ENCODE data around the gene LLGL2. TPM values are rescaled to one million over a fixed set of nuclear protein-coding genes. Genes with fewer than 3 reads are reported as not detected.

The LLGL2 gene
- total RNA-seq, 2 donors from 2014 or later, result 113 to 251 TPM

- intact Hi-C loops (cut with DNase I), result no loop called here
- ATAC-seq, result no peak
- no peak for DNase-seq
- no peak overlapping the region for H3K4me3 ChIP-seq
- TF ChIP-seq CTCF (IDR thresholded peaks at IDR 0.05) (no peak), POLR2A (IDR thresholded peaks at IDR 0.05) (no peak)
- no peaks in the 10 kb centered on the region for H3K27me3 ChIP-seq
- H3K36me3 ChIP-seq (replicated peaks in 1 of 2; ENCODE audit: insufficient read depth in 1 of 2, low read depth in 2 of 2), result peaks cover 0 to 2% of the 10 kb centered on the region in 2 donors
- WGBS, 2 donors, result 94 to 96% methylated on average over 7 to 8 of the region's 8 CpGs
- peaks cover 30% of the 10 kb centered on the region for H3K4me1 ChIP-seq
- H3K27ac ChIP-seq, result no peak overlapping the region
- no peaks in the 10 kb centered on the region for H3K9me3 ChIP-seq
Observed at GRCh38 chr17:75521290-75521689, 4.2 kb upstream of the LLGL2 start.

GRCh38 chr17:75521951-75522727 lies 3.4 kb upstream of the LLGL2 start:
- intact Hi-C loops (cut with DNase I), result no loop called here

GRCh38 chr17:75523647-75524046 lies 1.9 kb upstream of the LLGL2 start:
- DNase-seq, result no peak
- peaks cover 0 to 2% of the 10 kb centered on the region in 2 donors for H3K36me3 ChIP-seq (replicated peaks in 1 of 2; ENCODE audit: insufficient read depth in 1 of 2, low read depth in 2 of 2)
- H3K9me3 ChIP-seq, result no peaks in the 10 kb centered on the region
- peaks cover 31% of the 10 kb centered on the region for H3K4me1 ChIP-seq
- peak overlapping the region in 2 of 4 donors; percentile 95 to 96 for H3K27ac ChIP-seq
- TF ChIP-seq CTCF (IDR thresholded peaks at IDR 0.05), result no peak
- TF ChIP-seq POLR2A (IDR thresholded peaks at IDR 0.05), result no peak
- no peaks in the 10 kb centered on the region for H3K27me3 ChIP-seq
- ATAC-seq, result no peak
- intact Hi-C loops (cut with DNase I), result no loop called here
- no peak overlapping the region for H3K4me3 ChIP-seq
- WGBS, 2 donors, result 86 to 94% methylated on average over 7 of the region's 7 CpGs

More at GRCh38 chr17:75521951-75522727, 3.4 kb upstream of the LLGL2 start:
- DNase-seq (no peak), ATAC-seq (no peak)
- WGBS, 2 donors, result 92 to 94% methylated on average over 16 to 33 of the region's 33 CpGs
- Histone ChIP-seq H3K27me3 (no peaks in the 10 kb centered on the region), H3K36me3 (replicated peaks in 1 of 2; ENCODE audit: insufficient read depth in 1 of 2, low read depth in 2 of 2) (peaks cover 0 to 2% of the 10 kb centered on the region in 2 donors), H3K27ac (no peak overlapping the region), H3K4me3 (no peak overlapping the region), H3K4me1 (peaks cover 33% of the 10 kb centered on the region), H3K9me3 (no peaks in the 10 kb centered on the region)
- TF ChIP-seq CTCF (IDR thresholded peaks at IDR 0.05), result no peak
- TF ChIP-seq POLR2A (IDR thresholded peaks at IDR 0.05), result no peak

GRCh38 chr17:75524269-75524969 lies 1.1 kb upstream of the LLGL2 start:
- no peak for ATAC-seq
- TF ChIP-seq CTCF (IDR thresholded peaks at IDR 0.05) (no peak), POLR2A (IDR thresholded peaks at IDR 0.05) (no peak)
- DNase-seq, result no peak
- intact Hi-C loops (cut with DNase I), result no loop called here
- WGBS, 2 donors, result 15 to 21% methylated on average over 21 to 24 of the region's 24 CpGs
- Histone ChIP-seq H3K9me3 (no peaks in the 10 kb centered on the region), H3K27me3 (no peaks in the 10 kb centered on the region), H3K27ac (peak overlapping the region; percentile 87 to 96 (median 92)), H3K4me3 (peak overlapping the region; percentile 52 to 76), H3K36me3 (replicated peaks in 1 of 2; ENCODE audit: insufficient read depth in 1 of 2, low read depth in 2 of 2) (peaks cover 0 to 2% of the 10 kb centered on the region in 2 donors), H3K4me1 (peaks cover 36% of the 10 kb centered on the region)
